HL-60 (cell line): ENCODE measurements around the gene LSAMP.

ENCODE experiments used
- GABPA ChIP-seq: IDR thresholded peaks from 2 replicates; pipeline ENCODE4 v1.6.1; 2012; ENCODE audit warnings: low read depth
- POLR2AphosphoS5 ChIP-seq: IDR thresholded peaks from 2 replicates; pipeline ENCODE4 v1.6.1; 2012; ENCODE audit warnings: low read depth
- SPI1 ChIP-seq: IDR thresholded peaks from 2 replicates; pipeline ENCODE4 v1.6.1; 2012; ENCODE audit warnings: low read depth, mild to moderate bottlenecking, borderline replicate concordance
- TF ChIP-seq, protein P1 (sequence below): IDR thresholded peaks from one replicate; pipeline ENCODE4 v1.5.1; 2011; ENCODE audit warnings: low read length, control low read depth, inconsistent platforms; ENCODE audit not compliant: insufficient read depth
- TF ChIP-seq, protein P2 (sequence below): IDR thresholded peaks from 2 replicates; pipeline ENCODE4 v1.6.1; 2012; ENCODE audit warnings: low read depth; ENCODE audit not compliant: insufficient replicate concordance

DNA sequence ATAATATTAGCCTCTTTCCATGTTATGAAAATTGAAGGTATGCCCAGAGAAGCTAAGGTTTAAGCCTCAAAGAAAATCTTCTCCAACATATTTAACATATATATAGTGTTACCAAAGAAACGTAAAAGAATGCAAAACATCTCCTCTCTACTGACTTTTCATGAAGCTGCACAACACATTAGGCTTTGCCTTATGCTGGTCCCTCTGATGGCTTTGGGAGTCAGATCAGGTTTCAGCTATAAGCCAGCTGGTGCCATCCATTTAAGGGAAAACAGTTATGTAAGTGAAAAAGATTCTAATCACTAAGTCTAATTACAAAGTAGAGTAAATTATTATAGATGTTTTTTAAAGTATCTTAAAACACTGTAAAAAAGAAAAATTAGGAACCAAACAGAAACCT is 410.5 kb downstream of the LSAMP start:
- no peak for TF ChIP-seq GABPA
- TF ChIP-seq, protein P1, sequence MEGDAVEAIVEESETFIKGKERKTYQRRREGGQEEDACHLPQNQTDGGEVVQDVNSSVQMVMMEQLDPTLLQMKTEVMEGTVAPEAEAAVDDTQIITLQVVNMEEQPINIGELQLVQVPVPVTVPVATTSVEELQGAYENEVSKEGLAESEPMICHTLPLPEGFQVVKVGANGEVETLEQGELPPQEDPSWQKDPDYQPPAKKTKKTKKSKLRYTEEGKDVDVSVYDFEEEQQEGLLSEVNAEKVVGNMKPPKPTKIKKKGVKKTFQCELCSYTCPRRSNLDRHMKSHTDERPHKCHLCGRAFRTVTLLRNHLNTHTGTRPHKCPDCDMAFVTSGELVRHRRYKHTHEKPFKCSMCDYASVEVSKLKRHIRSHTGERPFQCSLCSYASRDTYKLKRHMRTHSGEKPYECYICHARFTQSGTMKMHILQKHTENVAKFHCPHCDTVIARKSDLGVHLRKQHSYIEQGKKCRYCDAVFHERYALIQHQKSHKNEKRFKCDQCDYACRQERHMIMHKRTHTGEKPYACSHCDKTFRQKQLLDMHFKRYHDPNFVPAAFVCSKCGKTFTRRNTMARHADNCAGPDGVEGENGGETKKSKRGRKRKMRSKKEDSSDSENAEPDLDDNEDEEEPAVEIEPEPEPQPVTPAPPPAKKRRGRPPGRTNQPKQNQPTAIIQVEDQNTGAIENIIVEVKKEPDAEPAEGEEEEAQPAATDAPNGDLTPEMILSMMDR, result no peak
- no peak for TF ChIP-seq POLR2AphosphoS5
- TF ChIP-seq, protein P2, sequence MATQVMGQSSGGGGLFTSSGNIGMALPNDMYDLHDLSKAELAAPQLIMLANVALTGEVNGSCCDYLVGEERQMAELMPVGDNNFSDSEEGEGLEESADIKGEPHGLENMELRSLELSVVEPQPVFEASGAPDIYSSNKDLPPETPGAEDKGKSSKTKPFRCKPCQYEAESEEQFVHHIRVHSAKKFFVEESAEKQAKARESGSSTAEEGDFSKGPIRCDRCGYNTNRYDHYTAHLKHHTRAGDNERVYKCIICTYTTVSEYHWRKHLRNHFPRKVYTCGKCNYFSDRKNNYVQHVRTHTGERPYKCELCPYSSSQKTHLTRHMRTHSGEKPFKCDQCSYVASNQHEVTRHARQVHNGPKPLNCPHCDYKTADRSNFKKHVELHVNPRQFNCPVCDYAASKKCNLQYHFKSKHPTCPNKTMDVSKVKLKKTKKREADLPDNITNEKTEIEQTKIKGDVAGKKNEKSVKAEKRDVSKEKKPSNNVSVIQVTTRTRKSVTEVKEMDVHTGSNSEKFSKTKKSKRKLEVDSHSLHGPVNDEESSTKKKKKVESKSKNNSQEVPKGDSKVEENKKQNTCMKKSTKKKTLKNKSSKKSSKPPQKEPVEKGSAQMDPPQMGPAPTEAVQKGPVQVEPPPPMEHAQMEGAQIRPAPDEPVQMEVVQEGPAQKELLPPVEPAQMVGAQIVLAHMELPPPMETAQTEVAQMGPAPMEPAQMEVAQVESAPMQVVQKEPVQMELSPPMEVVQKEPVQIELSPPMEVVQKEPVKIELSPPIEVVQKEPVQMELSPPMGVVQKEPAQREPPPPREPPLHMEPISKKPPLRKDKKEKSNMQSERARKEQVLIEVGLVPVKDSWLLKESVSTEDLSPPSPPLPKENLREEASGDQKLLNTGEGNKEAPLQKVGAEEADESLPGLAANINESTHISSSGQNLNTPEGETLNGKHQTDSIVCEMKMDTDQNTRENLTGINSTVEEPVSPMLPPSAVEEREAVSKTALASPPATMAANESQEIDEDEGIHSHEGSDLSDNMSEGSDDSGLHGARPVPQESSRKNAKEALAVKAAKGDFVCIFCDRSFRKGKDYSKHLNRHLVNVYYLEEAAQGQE, result no peak
- TF ChIP-seq SPI1, result no peak
